C1 segment of cervical spinal cord (tissue), 14 donors: ENCODE measurements around the gene THOC2.
A peak's percentile ranks its signal among the peaks of the same experiment; 100 is the strongest.
"Not testable (repeated sequence)": the region's sequence is repeated elsewhere in the genome, so short reads cannot be mapped to it uniquely, and the experiment has no call there.

Source experiments
- DNase-seq, 14 donors: peaks; one replicate each; lab custom pipeline; 2025; lab: John Stamatoyannopoulos, UW

Gene THOC2

DNA sequence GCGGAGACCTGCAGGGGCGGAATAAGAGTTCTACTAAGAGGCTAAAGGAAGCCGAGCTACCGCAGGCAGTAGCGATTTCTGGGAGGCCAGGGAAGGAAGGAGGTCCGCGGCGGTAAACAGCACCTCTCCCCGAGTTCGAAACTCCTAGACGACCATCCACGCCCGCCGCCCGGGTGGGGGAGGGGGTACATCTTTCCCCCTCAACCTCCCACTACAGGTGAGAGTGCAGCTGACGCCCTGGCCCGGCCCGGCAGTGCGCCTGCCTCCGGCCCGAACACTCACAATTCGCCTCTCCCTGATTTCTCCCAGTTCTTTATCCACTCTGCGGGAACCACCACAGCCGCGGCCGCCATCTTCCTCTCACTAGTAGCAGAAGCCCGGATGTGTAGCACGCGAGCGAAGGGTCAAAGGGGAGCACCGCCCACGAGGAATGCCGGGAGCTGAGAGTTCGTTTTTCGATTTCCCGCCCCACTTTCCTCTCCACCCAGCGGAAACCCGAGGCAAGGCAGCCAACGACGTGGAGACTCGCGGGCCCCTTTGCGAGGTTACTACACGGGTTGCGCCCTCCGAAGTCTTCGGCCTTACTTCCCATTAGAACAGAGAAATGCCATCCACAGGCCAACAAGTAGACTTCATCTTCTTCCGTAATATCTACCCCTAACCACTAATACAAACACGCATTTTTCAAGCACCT is at the start of gene THOC2:
THOC2 (minus strand) TSS at position 383 of the 694 bp plus-strand sequence; CDS start at position 353, 30 bp downstream.
- DNase-seq = peak; percentile 7 to 79 (median 56)

GRCh38 chrX:123781786-123782185 is 48.9 kb upstream of the THOC2 start:
- not testable (repeated sequence) for DNase-seq

DNA sequence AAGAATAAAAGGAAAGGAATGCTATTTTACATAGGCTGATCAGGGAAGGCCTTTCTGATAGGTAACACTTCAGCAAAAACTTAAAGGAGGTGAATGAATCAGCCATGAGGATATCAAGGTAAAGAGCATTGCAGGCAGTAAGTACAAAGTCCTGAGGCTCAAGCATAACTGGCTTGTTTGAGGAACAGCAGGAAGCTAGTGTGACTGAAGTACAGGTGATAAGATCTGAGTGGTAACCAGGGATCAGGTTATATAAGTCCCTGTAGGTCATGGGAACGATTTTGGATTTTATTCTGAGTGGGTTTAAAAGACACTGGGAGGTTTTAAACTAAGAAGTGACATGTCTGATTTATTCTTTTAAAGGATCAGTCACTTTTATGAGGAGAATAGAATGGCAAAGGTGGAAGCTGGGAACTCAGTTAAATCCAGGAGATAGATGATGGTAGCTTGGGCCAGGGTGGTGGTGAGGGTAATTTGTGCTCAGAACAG is 47.1 kb upstream of the THOC2 start:
- no peak for DNase-seq

DNA sequence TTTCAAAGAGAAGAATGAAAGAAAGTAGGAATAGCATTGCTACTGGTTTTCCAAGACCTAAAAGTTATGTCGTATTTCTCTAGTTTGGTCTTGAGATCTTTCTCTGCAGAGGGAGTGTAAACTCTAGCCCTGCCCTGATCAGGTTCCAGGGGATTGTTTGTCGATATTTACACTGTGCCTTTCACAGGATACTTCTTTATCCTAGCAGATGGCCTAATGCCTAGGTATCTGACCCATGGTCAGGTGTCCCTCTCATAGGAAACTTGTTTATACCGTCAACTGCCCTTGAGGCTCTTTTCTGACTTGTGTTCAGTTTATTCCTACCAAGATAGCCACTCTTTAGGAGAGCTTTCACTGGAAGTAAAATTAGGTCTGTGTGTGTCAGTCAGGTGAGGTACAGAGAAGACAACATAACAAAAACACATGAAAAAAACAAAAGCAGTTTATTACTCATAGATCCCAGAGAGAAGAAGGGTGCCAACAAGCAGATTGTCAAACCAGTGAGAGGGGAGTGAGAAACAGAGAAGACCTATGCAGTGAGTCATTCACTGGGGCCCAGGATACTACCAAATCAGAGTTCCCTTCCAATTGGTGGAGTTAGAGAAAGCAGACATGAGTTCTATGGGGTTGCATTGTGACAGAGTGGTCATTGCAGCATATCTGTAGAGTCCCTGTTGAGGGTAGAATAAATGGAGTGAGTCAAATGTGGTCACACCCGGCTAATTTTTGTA is 40.6 kb upstream of the THOC2 start:
- DNase-seq = no peak

- no peak for DNase-seq
Measured at GRCh38 chrX:123771449-123772064, 38.7 kb upstream of the THOC2 start.

GRCh38 chrX:123764967-123765871 is 32.4 kb upstream of the THOC2 start:
- DNase-seq = peak in 13 of 14 donors; percentile 13 to 75 (median 54)

GRCh38 chrX:123759849-123760248 is 27.0 kb upstream of the THOC2 start:
- DNase-seq = not testable (repeated sequence)

- not testable (repeated sequence) for DNase-seq
Measured at GRCh38 chrX:123757794-123758193, 24.9 kb upstream of the THOC2 start.

- no peak for DNase-seq
Measured at GRCh38 chrX:123756320-123756719, 23.5 kb upstream of the THOC2 start.

- no peak for DNase-seq
Measured at GRCh38 chrX:123755107-123755506, 22.3 kb upstream of the THOC2 start.

GRCh38 chrX:123753656-123754350 is 21.0 kb upstream of the THOC2 start:
- DNase-seq = no peak

GRCh38 chrX:123749643-123750042 is 16.8 kb upstream of the THOC2 start:
- DNase-seq = no peak

DNA sequence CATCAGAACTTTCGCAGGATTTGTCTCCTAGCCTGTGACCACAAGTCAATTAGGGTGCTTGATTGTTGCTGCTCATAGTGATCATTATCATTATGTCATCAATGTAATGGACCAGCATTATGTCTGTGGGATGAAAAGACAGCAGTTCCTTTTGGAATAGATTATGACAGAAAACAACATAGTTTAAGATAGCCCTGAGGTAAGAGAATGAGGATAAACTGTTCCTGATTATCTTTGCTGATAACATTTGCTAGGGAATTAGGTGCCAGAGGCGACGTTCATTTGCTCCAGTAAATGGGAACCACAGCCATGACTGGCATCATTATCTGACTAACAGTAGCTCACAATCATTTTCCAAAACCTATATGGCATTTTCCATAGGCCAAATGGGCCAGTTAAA is 12.7 kb upstream of the THOC2 start:
- no peak for DNase-seq

DNA sequence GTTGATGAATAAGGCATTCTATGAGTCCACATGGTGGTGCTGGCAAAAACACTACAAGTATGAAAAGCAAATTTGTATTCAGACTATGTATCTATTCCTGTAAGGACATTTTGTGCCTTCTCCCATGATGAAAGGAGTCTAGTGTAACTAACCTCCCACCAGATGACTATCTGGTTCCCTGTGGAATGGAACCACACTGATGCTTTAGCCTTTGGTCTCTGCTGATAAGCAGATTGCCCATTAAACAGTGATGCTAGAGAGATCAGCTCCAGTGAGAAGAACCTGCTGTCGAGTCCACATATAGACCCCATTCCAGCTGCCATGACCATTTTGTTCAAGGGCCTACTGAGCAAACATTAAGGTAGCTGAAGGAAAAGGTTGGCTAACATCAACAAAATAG is 10.5 kb upstream of the THOC2 start:
- DNase-seq = no peak

DNA sequence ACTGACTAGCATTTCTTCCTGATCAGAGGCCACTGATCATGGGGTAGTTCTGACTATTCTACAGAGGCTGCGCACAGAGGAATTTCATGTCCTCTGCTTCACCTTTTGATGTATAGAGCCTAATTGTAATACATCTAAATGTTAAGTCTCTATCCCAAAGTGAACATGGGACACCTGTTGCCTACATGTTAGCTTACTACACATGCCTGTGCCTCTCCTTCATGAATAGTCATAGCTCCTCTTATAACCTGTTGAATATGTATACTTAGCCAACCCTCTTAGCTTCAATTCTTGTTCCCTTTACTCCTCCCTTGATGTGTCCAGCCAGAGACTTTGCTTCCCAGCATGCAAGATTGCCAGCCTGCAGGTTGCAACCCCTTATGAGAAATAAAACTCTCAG is 9.6 kb upstream of the THOC2 start:
- DNase-seq = no peak

GRCh38 chrX:123740536-123740935 is 7.7 kb upstream of the THOC2 start:
- DNase-seq = no peak

GRCh38 chrX:123740006-123740405 is 7.2 kb upstream of the THOC2 start:
- DNase-seq = no peak

DNA sequence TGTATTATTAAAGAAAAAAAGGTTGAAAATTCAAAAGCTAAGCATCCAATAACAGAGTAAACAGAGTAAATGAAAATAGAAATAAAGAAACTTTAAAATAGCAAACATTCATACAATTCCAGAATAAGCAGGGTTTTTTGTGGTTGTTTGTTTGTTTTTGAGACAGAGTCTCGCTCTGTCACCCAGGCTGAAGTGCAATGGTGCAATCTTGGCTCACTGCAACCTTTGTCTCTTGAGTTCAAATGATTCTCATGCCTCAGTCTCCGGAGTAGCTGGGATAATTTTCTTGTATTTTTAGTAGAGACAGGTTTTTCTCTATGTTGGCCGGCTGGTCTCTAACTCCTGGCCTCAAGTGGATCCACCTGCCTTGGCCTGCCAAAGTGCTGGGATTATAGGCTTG is 6.6 kb upstream of the THOC2 start:
- DNase-seq = no peak

DNA sequence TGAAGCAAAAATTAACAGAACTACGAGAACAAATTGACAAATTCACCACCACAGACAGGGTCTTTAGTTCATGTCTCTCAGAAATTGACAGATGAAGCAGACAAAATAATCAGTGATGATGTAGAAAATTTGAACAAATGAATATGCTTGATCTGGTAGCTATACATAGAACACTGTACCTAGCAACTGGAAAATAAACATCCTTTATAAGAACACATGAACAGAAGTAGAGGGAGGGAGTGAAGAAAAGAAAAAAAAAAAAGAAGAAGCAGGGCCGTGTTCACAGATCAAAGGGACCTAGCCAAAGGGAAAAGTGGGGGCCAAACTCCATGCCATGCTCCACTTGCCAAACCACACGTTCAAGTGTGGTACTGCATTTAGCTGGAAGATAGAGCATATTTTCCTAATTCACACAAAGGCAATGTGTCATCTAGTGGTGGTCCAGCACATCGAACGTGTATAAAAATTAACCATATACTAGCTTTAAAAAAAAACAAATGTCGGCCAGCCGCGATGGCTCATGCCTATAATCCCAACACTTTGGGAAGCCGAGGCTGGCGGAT is 5.6 kb upstream of the THOC2 start:
- DNase-seq = no peak

DNA sequence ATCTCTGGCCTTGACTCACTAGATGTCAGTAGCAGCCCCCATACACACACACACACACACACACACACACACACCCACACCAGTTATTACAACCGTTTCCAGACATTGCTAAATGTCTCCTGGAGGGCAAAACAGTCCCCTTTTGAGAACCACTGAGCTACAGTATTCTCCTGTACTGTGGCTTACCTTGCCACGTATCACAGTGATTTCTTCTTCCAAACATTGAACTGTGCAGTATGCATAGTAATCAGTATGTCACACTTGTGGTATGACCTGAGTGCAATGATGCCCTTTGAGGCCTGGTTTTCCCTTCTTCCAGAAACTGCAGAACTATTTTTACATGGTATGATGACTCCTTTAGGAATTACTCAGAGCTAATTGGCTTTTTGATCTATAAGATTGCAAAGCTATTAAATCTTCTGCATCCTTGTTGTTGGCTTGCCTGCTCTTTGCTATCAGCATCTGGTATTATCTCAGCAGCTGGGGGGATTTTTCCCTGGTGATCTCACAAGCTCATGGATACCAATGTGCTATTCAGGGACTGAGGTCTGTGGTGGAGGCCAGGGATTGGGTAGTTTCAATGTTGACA is 3.6 kb upstream of the THOC2 start:
- DNase-seq = no peak
